IMR-90 (cell line): ENCODE data around the gene DGLUCY. TPM values are rescaled to one million over a fixed set of nuclear protein-coding genes. Genes with fewer than 3 reads are reported as not detected.
A peak's percentile ranks its signal among the peaks of the same experiment; 100 is the strongest.

Source experiments
- ATAC-seq: fragments of 200-7000 bp; cut with Tn5 transposase; 2 replicates; pipeline ENCODE4 v1.9.1; 2020; ENCODE audit warnings: low read depth, mild to moderate bottlenecking, moderate library complexity
- BruUV-seq: library from RNA; stranded (reverse); fragments of 400-500 nt; replicated peaks from 2 replicates; lab custom pipeline; 2021; lab: Mats Ljungman, UMichigan
- CTCF ChIA-PET: fragments of 300-600 bp; formaldehyde crosslinking; extraction: SDS; loops from one replicate; lab custom pipeline; 2021; ENCODE audit warnings: antibody characterized with exemption; lab: Yijun Ruan, JAX
- POLR2A ChIA-PET: fragments of 300-600 bp; sonication (Branson Sonifier 250); formaldehyde crosslinking; loops from one replicate; lab custom pipeline; 2022; ENCODE audit warnings: antibody characterized with exemption; ENCODE audit not compliant: unreplicated experiment; lab: Charles Lee
- DNase-seq: peaks from one replicate; pipeline ENCODE4 v3.0.0; 2013
- H2AFZ ChIP-seq: replicated peaks from 2 replicates; pipeline ENCODE3; 2013; ENCODE audit warnings: low read length, mild to moderate bottlenecking; ENCODE audit not compliant: poor library complexity
- H2AK5ac ChIP-seq: 2 replicates; pipeline ENCODE4 v1.6.1; 2013; ENCODE audit warnings: low read depth, low read length, inconsistent platforms
- H2AK9ac ChIP-seq: replicated peaks from 2 replicates; pipeline ENCODE3; 2013; ENCODE audit warnings: mild to moderate bottlenecking, low read depth, low read length, moderate library complexity; ENCODE audit not compliant: poor library complexity
- H2BK120ac ChIP-seq: 2 replicates; pipeline ENCODE4 v1.6.1; 2013; ENCODE audit warnings: low read depth, low read length, inconsistent platforms
- H2BK15ac ChIP-seq: 3 replicates; pipeline ENCODE4 v1.6.1; 2013; ENCODE audit warnings: low read depth, low read length, inconsistent platforms
- H2BK20ac ChIP-seq: 2 replicates; pipeline ENCODE4 v1.6.1; 2013; ENCODE audit warnings: low read depth, mild to moderate bottlenecking, inconsistent platforms, low read length, moderate library complexity
- H2BK5ac ChIP-seq: 2 replicates; pipeline ENCODE4 v1.6.1; 2013; ENCODE audit warnings: mild to moderate bottlenecking, low read depth, low read length, inconsistent platforms; ENCODE audit not compliant: poor library complexity, severe bottlenecking
- H3K14ac ChIP-seq: replicated peaks from 2 replicates; pipeline ENCODE4 v1.6.1; 2013; ENCODE audit warnings: low read depth, low read length, inconsistent platforms
- H3K18ac ChIP-seq: 2 replicates; pipeline ENCODE4 v1.6.1; 2013; ENCODE audit warnings: low read depth, low read length, control low read depth
- H3K23ac ChIP-seq: 2 replicates; pipeline ENCODE4 v1.6.1; 2013; ENCODE audit warnings: low read depth, low read length, inconsistent platforms
- H3K27ac ChIP-seq: 2 replicates; pipeline ENCODE4 v1.5.1; 2013; ENCODE audit warnings: mild to moderate bottlenecking, control low read depth, low read length; ENCODE audit not compliant: insufficient read depth
- H3K27me3 ChIP-seq: 2 replicates; pipeline ENCODE4 v1.6.1; 2013; ENCODE audit warnings: low read length; ENCODE audit not compliant: control insufficient read depth, insufficient read depth
- H3K36me3 ChIP-seq: 2 replicates; pipeline ENCODE4 v1.6.1; 2013; ENCODE audit warnings: low read length, mixed read lengths; ENCODE audit not compliant: control insufficient read depth, insufficient read depth
- H3K4ac ChIP-seq: 2 replicates; pipeline ENCODE4 v1.6.1; 2013; ENCODE audit warnings: low read depth, low read length, inconsistent platforms
- H3K4me1 ChIP-seq: 2 replicates; pipeline ENCODE4 v1.6.1; 2013; ENCODE audit warnings: low read length, mixed read lengths; ENCODE audit not compliant: control insufficient read depth, insufficient read depth
- H3K4me2 ChIP-seq: 2 replicates; pipeline ENCODE4 v1.6.1; 2013; ENCODE audit warnings: low read depth, mild to moderate bottlenecking, control low read depth, low read length, moderate library complexity
- H3K4me3 ChIP-seq: 2 replicates; pipeline ENCODE4 v1.5.1; 2013; ENCODE audit warnings: low read depth, mild to moderate bottlenecking, control low read depth, low read length, moderate library complexity; ENCODE audit not compliant: insufficient read depth
- H3K56ac ChIP-seq: 2 replicates; pipeline ENCODE4 v1.6.1; 2013; ENCODE audit warnings: low read length, inconsistent platforms; ENCODE audit not compliant: insufficient read depth; ENCODE audit errors: extremely low read depth
- H3K79me1 ChIP-seq, 2 experiments: 2 replicates each; pipeline ENCODE4 v1.6.1; 2013; ENCODE audit warnings: low read length in 2 of 2, inconsistent platforms in 1 of 2, low read depth in 1 of 2
- H3K9ac ChIP-seq: 2 replicates; pipeline ENCODE4 v1.6.1; 2013; ENCODE audit warnings: low read depth, low read length, control low read depth
- H3K9me1 ChIP-seq: 2 replicates; pipeline ENCODE4 v1.6.1; 2013; ENCODE audit warnings: low read length, inconsistent platforms; ENCODE audit not compliant: insufficient read depth
- H3K9me3 ChIP-seq: 2 replicates; pipeline ENCODE4 v1.6.1; 2013; ENCODE audit warnings: low read length; ENCODE audit not compliant: control insufficient read depth, insufficient read depth
- H4K20me1 ChIP-seq: 2 replicates; pipeline ENCODE4 v1.6.1; 2013; ENCODE audit warnings: low read length, inconsistent platforms; ENCODE audit not compliant: insufficient read depth
- H4K5ac ChIP-seq: 2 replicates; pipeline ENCODE4 v1.6.1; 2013; ENCODE audit warnings: mild to moderate bottlenecking, low read depth, low read length, control low read depth
- H4K8ac ChIP-seq, 2 experiments: 2 replicates each; pipeline ENCODE4 v1.6.1; 2013; ENCODE audit warnings: low read depth in 2 of 2, low read length in 2 of 2, control low read depth in 1 of 2, inconsistent platforms in 1 of 2
- H4K91ac ChIP-seq: 2 replicates; pipeline ENCODE4 v1.6.1; 2013; ENCODE audit warnings: low read depth, low read length, inconsistent platforms; ENCODE audit not compliant: insufficient read depth
- BHLHE40 ChIP-seq: fragments of 150-350 bp; IDR thresholded peaks from 2 replicates; pipeline ENCODE4 v1.6.1; 2016; ENCODE audit warnings: mild to moderate bottlenecking, low read depth, low read length
- CHD1 ChIP-seq: IDR thresholded peaks from 2 replicates; pipeline ENCODE4 v1.6.1; 2012; ENCODE audit warnings: low read depth, low read length, improper control_type of control experiment
- CTCF ChIP-seq: conservative IDR thresholded peaks from 2 replicates; pipeline ENCODE4 v1.5.1; 2012; ENCODE audit warnings: mild to moderate bottlenecking, low read depth, low read length, improper control_type of control experiment
- ELK1 ChIP-seq: fragments of 150-350 bp; IDR thresholded peaks from 2 replicates; pipeline ENCODE4 v1.6.1; 2016; ENCODE audit warnings: low read depth, mild to moderate bottlenecking, low read length, moderate library complexity, borderline replicate concordance
- FOS ChIP-seq: fragments of 150-350 bp; IDR thresholded peaks from 2 replicates; pipeline ENCODE4 v1.6.1; 2016; ENCODE audit warnings: low read depth, low read length
- MAFK ChIP-seq: IDR thresholded peaks from 2 replicates; pipeline ENCODE4 v1.6.1; 2012; ENCODE audit warnings: low read depth, low read length, improper control_type of control experiment
- MAZ ChIP-seq: IDR thresholded peaks from 2 replicates; pipeline ENCODE4 v1.6.1; 2012; ENCODE audit warnings: low read depth, mild to moderate bottlenecking, low read length, improper control_type of control experiment, moderate library complexity, borderline replicate concordance
- MXI1 ChIP-seq: IDR thresholded peaks from 2 replicates; pipeline ENCODE4 v1.6.1; 2012; ENCODE audit warnings: low read depth, mild to moderate bottlenecking, low read length, moderate library complexity, borderline replicate concordance
- NFE2L2 ChIP-seq: fragments of 150-350 bp; IDR thresholded peaks from 2 replicates; pipeline ENCODE4 v1.6.1; 2016; ENCODE audit warnings: low read depth, mild to moderate bottlenecking, low read length
- POLR2A ChIP-seq: IDR thresholded peaks from 2 replicates; pipeline ENCODE4 v1.6.1; 2012; ENCODE audit warnings: mild to moderate bottlenecking, low read depth, low read length
- RAD21 ChIP-seq: IDR thresholded peaks from 2 replicates; pipeline ENCODE4 v1.6.1; 2012; ENCODE audit warnings: low read length, improper control_type of control experiment
- RCOR1 ChIP-seq: IDR thresholded peaks from 2 replicates; pipeline ENCODE4 v1.6.1; 2012; ENCODE audit warnings: mild to moderate bottlenecking, low read length, improper control_type of control experiment; ENCODE audit not compliant: insufficient replicate concordance
- RFX5 ChIP-seq: IDR thresholded peaks from 2 replicates; pipeline ENCODE4 v1.8.0; 2012; ENCODE audit warnings: low read depth, mild to moderate bottlenecking, low read length, moderate library complexity
- SMC3 ChIP-seq: fragments of 150-350 bp; IDR thresholded peaks from 2 replicates; pipeline ENCODE4 v1.6.1; 2016; ENCODE audit warnings: low read depth, mild to moderate bottlenecking, antibody characterized with exemption, low read length, moderate library complexity
- USF2 ChIP-seq: fragments of 150-350 bp; IDR thresholded peaks from 2 replicates; pipeline ENCODE4 v1.6.1; 2017; ENCODE audit warnings: mild to moderate bottlenecking, antibody characterized with exemption, low read length, low read depth
- WGBS, 2 experiments: methylation state at CpG; one replicate each; pipeline versions ENCODE4 v1.1.5 to v1.1.7; 2013; ENCODE audit warnings: missing lambda C conversion rate in 2 of 2; ENCODE audit not compliant: insufficient read length in 1 of 2; ENCODE audit errors: extremely low coverage in 2 of 2; 5-methylcytosine and 5-hydroxymethylcytosine counted together
- dilution Hi-C: fragments of 300-500 bp; cut with HindIII; formaldehyde crosslinking; loops from one replicate; pipeline ENCODE4 v1.14.3; 2018; ENCODE audit warnings: low sequenced_read_pairs; ENCODE audit not compliant: unreplicated experiment
- in situ Hi-C: fragments of 300-500 bp; cut with MboI; formaldehyde crosslinking; loops from 3 replicates; pipeline ENCODE4 v1.14.3; 2019; ENCODE audit warnings: low sequenced_read_pairs, inconsistent platforms, mixed read lengths
- intact Hi-C: fragments of 100-400 bp; cut with micrococcal nuclease; formaldehyde crosslinking; loops from 2 replicates; pipeline ENCODE4 v1.10.0; 2022
- polyA plus RNA-seq, 3 experiments: library from polyadenylated mRNA; depleted of rRNA; stranded (reverse); fragments of >200 nt; gene quantifications; 2 replicates each; pipeline ENCODE4 v1.2.3, GENCODE V29; 2012; ENCODE audit warnings: low replicate concordance in 1 of 3
- total RNA-seq: library from RNA; depleted of rRNA; stranded (reverse); fragments of >200 nt; gene quantifications from 2 replicates; pipeline ENCODE4 v1.2.3, GENCODE V29; 2012

Gene DGLUCY
- total and polyA plus RNA-seq, 2 of the 4 experiments (the other 2 are of a cell fraction), result 8.5 to 13.3 TPM

DNA sequence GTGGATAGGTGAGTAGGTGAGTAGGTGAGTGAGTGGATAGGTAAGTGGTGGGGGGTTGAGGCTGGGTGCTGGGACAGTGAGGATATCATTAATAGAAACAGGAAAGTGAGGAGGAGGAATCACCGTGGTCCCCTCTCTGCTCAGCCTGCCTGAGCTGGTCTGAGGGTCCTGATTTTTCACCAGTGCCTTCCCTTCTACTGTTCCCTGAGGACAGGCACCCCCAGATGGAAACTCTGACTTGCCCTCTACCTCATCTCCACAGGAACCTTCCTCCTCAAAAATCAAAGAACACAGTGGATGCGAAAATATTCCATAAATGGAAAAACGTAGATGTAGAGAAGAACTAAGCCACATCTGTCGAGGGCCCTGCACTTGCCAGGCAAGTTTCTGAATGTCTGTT lies 128.8 kb downstream of the DGLUCY start:
- H2BK5ac ChIP-seq, result peak overlapping the region; percentile 61
- peak overlapping the region; percentile 61 to 75; a peak in 2 of 4 replicates for H4K8ac ChIP-seq
- H3K56ac ChIP-seq, result no peak overlapping the region
- peak overlapping the region; percentile 89 for H3K14ac ChIP-seq
- no peaks in the 10 kb centered on the region for H3K27me3 ChIP-seq
- no CpG with 5 or more reads among the region's 4 CpGs for WGBS, 2 experiments
- ChIA-PET POLR2A (interaction anchor here (0.6 kb wide), 1 partner anchor 967 kb away, joined by 9 read pairs; no protein-coding TSS in a partner anchor), CTCF (interaction anchor here (1.7 to 1.8 kb wide), 2 partner anchors 14 to 65 kb away, joined by 4 to 7 read pairs; no protein-coding TSS in a partner anchor)
- H2AK9ac ChIP-seq, result peak overlapping the region; percentile 52
- H2AK5ac ChIP-seq, result peak overlapping the region; percentile 73; the same call in 1 of the 2 replicates
- no peaks in the 10 kb centered on the region for H3K9me3 ChIP-seq
- TF ChIP-seq MXI1 (no peak), RAD21 (no peak), POLR2A (no peak), FOS (no peak), CTCF (no peak), RFX5 (no peak), MAFK (no peak), RCOR1 (no peak), ELK1 (no peak), SMC3 (no peak), BHLHE40 (no peak), USF2 (no peak), MAZ (no peak), CHD1 (no peak), NFE2L2 (no peak)
- peaks cover 9% of the 10 kb centered on the region for H3K9me1 ChIP-seq
- H2BK15ac ChIP-seq, result peak overlapping the region; percentile 78; the same call in 1 of the 3 replicates
- H4K5ac ChIP-seq, result no peak overlapping the region
- H3K18ac ChIP-seq, result peak overlapping the region; percentile 34; the same call in 1 of the 2 replicates
- H4K20me1 ChIP-seq, result no peaks in the 10 kb centered on the region
- no peaks in the 10 kb centered on the region for H3K36me3 ChIP-seq
- H3K23ac ChIP-seq, result no peak overlapping the region
- BruUV-seq, result no TSS peak
- no peak overlapping the region for H3K4me3 ChIP-seq
- H3K4ac ChIP-seq, result peak overlapping the region; percentile 78
- intact Hi-C loops, result no loop called here
- DNase-seq, result no peak
- H3K79me1 ChIP-seq, result 0 out of 4 replicates have a peak, but pooled peaks cover 0 to 5% of the 10 kb centered on the region in 2 experiments
- dilution Hi-C loops, result no loop called here
- ATAC-seq, result no peak
- H2AFZ ChIP-seq, result no peak overlapping the region
- no peak overlapping the region for H3K9ac ChIP-seq
- peaks cover 9% of the 10 kb centered on the region for H3K4me1 ChIP-seq
- H3K27ac ChIP-seq, result no peak overlapping the region; the same call in 1 of the 2 replicates
- H2BK120ac ChIP-seq, result peak overlapping the region; percentile 78; the same call in 1 of the 2 replicates
- H3K4me2 ChIP-seq, result no peak overlapping the region
- peak overlapping the region; percentile 75 for H2BK20ac ChIP-seq
- peak overlapping the region; percentile 76; the same call in 1 of the 2 replicates for H4K91ac ChIP-seq
- in situ Hi-C loops, result no loop called here
